Measurements from ENCODE around the gene BEND4.

BEND4 gene

GRCh38 chr4:42167709-42168108 lies 15.3 kb upstream of the BEND4 start:
- TF ChIP-seq REST (IDR thresholded peaks at IDR 0.05; ENCODE audit: insufficient read depth in 1 of 2, low read depth in 2 of 2, low read length in 2 of 2) (no peak), FOXP2 (optimal IDR thresholded peaks at IDR 0.05; ENCODE audit: borderline replicate concordance, extremely low read depth, extremely low read length, insufficient read depth) (no peak), TAF1 (IDR thresholded peaks at IDR 0.05; ENCODE audit: borderline replicate concordance, insufficient read depth, low read length) (no peak), SIN3A (IDR thresholded peaks at IDR 0.05; ENCODE audit: borderline replicate concordance, insufficient read depth, low read length) (no peak), POLR2AphosphoS5 (IDR thresholded peaks at IDR 0.05; ENCODE audit: low read depth, low read length) (no peak)

GRCh38 chr4:42159271-42160001 lies 7.0 kb upstream of the BEND4 start:
- TF ChIP-seq SIN3A (IDR thresholded peaks at IDR 0.05; ENCODE audit: borderline replicate concordance, insufficient read depth, low read length) (no peak), REST (IDR thresholded peaks at IDR 0.05; ENCODE audit: insufficient read depth in 1 of 2, low read depth in 2 of 2, low read length in 2 of 2) (no peak), FOXP2 (optimal IDR thresholded peaks at IDR 0.05; ENCODE audit: borderline replicate concordance, extremely low read depth, extremely low read length, insufficient read depth) (no peak), TAF1 (IDR thresholded peaks at IDR 0.05; ENCODE audit: borderline replicate concordance, insufficient read depth, low read length) (no peak), POLR2AphosphoS5 (IDR thresholded peaks at IDR 0.05; ENCODE audit: low read depth, low read length) (no peak)

- TF ChIP-seq SIN3A (IDR thresholded peaks at IDR 0.05; ENCODE audit: borderline replicate concordance, insufficient read depth, low read length) (no peak), REST (IDR thresholded peaks at IDR 0.05; ENCODE audit: insufficient read depth in 1 of 2, low read depth in 2 of 2, low read length in 2 of 2) (no peak), POLR2AphosphoS5 (IDR thresholded peaks at IDR 0.05; ENCODE audit: low read depth, low read length) (no peak), TAF1 (IDR thresholded peaks at IDR 0.05; ENCODE audit: borderline replicate concordance, insufficient read depth, low read length) (no peak), FOXP2 (optimal IDR thresholded peaks at IDR 0.05; ENCODE audit: borderline replicate concordance, extremely low read depth, extremely low read length, insufficient read depth) (no peak)
These were observed 618 bp downstream of the BEND4 start for GRCh38 chr4:42151568-42152506.

GRCh38 chr4:42150653-42151567 lies 1.5 kb downstream of the BEND4 start:
- no peak for TF ChIP-seq SIN3A (IDR thresholded peaks at IDR 0.05; ENCODE audit: borderline replicate concordance, insufficient read depth, low read length)
- no peak for TF ChIP-seq FOXP2 (optimal IDR thresholded peaks at IDR 0.05; ENCODE audit: borderline replicate concordance, extremely low read depth, extremely low read length, insufficient read depth)
- TF ChIP-seq POLR2AphosphoS5 (IDR thresholded peaks at IDR 0.05; ENCODE audit: low read depth, low read length), result no peak
- no peak for TF ChIP-seq REST (IDR thresholded peaks at IDR 0.05; ENCODE audit: insufficient read depth in 1 of 2, low read depth in 2 of 2, low read length in 2 of 2)
- no peak for TF ChIP-seq TAF1 (IDR thresholded peaks at IDR 0.05; ENCODE audit: borderline replicate concordance, insufficient read depth, low read length)

All from PFSK-1 (cell line).